Hepatic stellate cell (primary cell): ENCODE results near the gene HHLA2.
"Not testable (repeated sequence)": the region's sequence is repeated elsewhere in the genome, so short reads cannot be mapped to it uniquely, and the experiment has no call there.

Experiments used
- DNase-seq: peaks from one replicate; pipeline ENCODE4 v3.0.0; 2011; ENCODE audit warnings: low spot score

Gene HHLA2

DNA sequence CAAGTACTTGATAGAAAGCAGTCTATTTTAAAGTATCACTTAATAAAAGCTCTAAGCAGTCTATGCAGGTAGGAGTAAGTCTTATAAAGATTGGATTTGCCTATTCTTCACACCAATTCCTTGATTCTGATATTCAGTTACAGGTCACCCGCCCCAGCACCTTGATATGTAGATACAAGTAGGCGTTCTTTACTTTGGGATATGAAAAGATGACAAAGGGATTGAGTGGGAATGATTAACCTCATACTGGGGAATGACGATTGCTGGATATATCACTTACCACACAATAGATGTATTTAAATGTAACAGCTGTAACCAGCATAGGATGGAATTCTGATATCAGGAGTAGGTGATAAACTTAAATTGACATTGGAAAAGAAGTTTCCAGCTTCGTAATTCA is 47.1 kb downstream of the HHLA2 start:
- no peak for DNase-seq

DNA sequence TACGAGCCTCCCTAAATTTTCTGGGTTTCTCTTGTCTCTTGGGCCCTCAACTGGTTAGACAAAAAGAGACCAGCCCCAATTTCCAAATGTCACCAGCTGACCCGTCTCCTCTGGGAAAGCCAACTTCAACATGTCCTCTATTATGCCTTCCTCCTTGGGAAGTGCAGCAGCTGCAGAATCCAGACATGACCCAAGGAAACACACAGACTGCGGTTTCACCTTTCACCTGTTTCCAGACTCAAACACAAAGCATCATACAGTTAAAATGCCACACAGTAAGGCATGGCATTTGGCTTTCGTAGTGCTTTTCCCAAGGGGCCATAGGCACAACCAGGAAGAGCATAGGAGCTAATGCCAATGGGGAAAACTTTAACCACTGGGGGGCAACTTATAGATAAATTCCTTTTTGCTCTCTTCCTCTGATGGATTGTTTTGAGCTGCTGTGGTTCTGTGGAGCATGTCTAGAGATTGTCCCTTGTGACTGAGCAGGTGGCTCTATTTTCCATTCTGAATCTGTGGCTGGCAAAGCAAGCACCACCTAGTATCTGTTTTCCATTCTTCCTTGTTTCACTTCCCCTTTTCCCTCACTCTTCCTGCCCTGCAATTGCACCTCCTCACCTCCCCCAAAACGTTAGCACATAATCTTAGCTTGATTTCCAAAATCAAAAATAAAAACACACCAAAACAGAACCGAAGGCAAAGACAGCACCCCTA is 49.3 kb downstream of the HHLA2 start:
- no peak for DNase-seq

DNA sequence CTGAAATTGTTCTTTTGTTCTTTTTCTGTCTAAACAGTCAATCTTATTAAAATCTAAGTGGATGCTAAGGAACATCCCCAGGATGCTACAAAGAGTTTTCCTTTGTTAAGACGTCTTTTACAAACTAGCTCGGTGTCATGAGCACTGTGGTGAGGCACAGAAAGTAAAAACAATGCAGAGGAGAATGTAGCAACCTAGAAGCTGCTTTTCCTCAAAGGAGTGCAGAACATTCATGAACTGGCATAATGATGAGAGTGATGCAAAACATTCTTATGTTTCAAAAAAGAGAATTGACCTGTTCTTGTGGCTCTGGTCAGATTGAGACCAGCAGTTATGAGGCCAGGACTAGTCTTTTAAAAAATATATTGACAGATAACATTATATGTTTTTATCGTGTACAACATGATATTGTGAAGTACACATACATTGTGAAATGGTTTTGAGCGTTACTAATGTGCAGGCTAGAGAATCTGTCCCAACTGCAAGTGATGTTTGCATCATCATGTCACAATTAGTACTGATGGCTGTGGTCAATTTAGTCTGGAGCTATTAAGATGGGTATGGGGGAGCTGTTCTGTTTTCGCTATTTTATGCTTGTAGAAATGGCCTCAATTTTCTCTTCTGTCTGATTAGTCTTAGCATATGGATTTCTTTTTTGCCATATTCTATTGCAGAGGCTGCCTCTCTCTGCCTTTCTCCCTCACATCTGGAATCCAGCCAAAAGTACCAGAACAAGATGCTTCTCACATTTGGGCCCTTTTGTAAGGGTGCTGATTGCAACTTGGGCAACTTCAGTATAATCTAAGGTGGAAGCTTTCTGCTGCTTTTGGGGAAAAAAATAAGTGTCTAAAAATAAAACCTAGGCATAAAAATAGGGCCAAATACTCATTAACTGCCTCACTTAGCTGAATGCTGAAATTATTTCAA is 50.2 kb downstream of the HHLA2 start:
- DNase-seq: no peak

DNA sequence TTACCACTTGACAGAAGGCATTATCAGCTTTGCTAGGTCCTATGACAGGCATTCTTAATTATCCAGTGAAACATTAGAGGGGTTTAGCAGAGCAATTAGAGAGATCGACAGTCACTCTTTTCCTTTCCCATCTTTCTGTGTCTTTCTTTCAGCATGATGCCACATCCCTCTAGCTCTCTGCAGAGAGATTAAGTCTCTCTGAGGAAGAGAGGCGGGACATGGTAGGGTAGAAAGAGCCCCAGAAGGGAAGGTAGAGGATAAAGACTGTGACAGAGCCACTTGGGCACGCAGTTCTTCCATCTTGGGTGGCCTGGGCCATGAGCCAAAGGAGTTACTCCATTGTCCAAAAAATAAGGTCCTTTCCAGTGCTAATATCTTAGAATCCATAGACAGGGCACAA is 55.8 kb downstream of the HHLA2 start:
- DNase-seq: no peak

DNA sequence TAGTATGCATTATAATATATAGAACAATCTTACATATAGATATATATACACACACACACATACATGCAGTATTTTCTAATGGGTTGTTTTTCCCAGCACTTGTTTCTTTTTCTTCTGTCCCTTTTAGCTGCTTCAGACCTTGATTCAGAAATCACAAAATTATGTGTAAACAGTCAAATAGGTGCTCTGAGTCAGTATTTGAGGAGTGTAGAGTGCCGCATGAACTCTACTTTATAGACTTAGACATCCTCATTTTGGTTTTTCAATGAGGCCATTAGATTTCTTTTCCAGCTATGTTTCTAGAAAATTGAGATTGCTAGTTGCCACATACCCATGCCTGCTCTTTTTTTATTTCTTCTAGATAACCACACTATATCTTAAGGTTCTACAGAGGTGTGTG is 58.2 kb downstream of the HHLA2 start:
- no peak for DNase-seq

DNA sequence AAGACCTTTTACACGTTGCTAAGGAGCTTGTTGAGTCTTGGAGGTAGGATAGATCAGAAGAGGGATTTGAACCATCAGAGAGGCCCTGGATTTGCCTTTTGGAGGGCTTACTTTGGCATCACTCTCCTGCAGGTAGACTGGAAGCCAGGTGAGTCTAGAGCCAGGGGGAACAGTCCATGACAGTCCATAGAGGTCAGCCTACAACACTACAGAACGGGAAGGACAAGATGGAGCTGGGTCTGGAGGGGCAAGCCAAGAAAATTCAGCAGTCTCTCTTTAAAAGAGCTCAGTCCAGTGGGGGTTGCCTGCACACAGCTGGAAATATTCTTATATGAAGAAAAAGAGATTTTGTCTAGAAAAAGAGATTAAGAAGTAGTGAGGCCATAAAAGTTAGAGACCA is 60.7 kb downstream of the HHLA2 start:
- DNase-seq: no peak

DNA sequence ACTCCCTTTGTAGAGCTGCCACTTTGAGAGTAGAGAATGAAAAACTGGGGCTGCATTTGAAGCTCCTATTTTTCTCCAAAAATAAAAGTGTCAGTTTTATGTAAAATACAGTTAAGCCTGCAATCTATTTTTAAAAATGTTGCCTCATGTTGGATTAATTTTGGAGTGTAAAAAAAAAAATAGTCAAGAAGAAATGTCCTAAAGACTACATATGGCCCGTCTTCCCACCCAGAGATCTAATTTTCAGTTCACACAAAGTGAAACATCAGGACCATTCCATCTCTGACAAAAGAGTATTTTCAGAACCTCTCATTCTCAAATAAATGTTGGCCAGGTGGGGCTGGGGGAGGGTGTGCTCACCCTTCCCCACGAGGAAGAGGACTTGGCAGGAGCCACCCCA is 62.7 kb downstream of the HHLA2 start:
- DNase-seq: no peak

DNA sequence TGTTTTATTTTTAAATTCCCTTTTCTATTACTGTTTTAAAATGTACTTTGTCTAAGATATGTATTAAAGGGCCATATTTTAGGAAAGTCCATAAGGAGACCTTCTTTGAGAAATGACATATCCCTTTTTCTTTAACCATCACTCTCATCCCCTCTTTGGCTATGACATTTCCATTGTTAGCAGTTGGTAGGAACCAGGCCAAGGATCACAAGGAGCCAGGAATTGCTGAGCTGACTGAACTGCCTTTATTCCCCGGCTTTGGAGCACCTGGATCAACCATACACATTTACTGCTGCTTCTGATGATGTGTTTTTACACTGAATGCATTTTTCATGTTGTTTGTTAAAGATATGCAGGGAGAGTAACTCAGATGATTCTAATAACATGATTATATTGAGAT is 79.7 kb downstream of the HHLA2 start:
- DNase-seq: no peak

DNA sequence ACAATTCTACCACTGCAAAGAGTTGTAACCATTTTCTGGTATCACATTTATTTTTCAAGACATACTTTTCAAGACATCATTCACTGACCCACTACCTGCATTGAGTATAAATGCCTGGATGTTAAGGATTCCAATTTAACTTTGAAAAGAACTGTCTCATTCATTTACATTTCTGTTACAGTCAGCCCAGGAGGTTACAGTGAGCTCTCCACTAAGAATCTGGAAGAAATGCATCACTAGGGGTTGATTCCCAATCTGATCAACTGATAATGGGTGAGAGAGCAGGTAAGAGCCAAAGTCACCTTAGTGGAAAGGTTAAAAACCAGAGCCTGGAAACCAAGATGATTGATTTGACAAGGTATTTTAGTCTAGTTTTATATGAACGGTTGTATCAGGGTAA is 81.0 kb downstream of the HHLA2 start:
- no peak for DNase-seq

DNA sequence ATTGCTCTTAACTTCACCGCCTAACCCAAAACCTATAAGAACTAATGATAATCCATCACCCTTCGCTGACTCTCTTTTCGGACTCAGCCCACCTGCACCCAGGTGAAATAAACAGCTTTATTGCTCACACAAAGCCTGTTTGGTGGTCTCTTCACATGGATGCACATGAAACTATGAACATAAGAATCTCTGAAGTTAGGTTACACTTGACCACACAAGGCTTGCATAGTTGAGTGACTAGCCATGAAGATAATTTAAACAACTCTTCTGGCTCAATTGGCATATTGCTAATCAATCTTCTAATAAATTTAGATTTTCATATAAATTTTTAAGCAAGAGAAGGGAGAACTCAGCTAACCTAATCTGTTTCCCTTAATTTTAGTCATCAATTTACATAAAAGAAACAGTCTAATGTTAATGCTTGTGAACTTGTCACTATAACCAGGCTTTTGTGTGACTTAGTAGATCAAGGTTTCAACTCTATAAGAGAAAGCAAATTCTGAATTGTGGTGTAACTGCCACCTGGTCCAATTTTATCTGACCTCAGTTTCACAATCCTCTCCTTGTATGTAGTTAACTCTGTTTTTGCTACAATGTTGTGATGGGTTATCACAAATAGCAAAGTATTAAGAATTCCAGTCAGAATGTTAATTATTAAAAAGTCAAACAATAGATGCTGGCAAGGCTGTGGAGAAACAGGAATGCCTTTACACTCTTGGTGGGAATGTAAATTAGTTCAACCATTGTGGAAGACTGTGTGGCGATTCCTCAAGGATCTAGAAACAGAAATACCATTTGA is 82.0 kb downstream of the HHLA2 start:
- DNase-seq: no peak

DNA sequence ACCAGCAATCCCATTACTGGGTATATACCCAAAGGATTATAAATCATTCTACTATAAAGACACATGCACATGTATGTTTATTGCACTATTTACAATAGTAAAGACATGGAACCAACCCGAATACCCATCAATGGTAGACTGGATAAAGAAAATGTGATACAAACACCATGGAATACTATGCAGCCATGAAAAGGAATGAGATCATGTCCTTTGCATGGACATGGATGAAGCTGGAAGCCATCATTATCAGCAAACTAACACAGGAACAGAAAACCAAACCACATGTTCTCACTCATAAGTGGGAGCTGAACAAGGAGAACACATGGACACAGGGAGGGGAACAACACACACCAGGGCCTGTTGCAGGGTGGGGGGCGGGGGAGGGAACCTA is 82.6 kb downstream of the HHLA2 start:
- not testable (repeated sequence) for DNase-seq

DNA sequence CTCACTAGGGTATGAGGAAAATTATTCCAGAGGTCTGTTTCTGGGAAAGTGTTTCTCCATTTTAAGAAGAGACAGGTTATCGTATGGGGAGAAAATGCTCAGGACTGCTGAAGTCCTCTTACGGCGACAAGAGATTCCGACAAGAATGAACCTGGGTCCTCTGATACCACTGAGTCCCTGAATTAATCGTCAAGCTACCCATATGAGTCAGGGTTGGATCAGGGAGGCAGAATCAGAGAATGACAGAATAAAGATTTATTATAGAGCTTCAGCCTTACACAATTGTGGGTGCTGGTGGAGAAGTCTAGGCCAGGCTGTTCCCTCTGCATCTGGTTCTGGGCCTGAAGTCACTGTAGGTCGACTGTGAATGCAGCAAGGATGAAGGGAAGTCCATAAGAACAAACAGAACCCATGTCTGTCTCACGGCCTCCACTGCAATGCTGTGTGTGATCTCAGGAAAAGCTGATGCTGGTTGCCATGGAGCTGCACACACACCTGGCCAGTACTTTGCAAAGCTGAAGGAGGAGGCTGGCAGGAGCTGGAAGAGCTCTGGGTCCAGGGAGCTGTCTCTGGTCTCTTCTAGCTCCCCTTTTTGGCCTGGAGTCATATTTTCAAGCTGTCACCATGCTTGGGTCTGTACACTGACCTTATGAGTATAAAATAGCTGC is 83.9 kb downstream of the HHLA2 start:
- no peak for DNase-seq

DNA sequence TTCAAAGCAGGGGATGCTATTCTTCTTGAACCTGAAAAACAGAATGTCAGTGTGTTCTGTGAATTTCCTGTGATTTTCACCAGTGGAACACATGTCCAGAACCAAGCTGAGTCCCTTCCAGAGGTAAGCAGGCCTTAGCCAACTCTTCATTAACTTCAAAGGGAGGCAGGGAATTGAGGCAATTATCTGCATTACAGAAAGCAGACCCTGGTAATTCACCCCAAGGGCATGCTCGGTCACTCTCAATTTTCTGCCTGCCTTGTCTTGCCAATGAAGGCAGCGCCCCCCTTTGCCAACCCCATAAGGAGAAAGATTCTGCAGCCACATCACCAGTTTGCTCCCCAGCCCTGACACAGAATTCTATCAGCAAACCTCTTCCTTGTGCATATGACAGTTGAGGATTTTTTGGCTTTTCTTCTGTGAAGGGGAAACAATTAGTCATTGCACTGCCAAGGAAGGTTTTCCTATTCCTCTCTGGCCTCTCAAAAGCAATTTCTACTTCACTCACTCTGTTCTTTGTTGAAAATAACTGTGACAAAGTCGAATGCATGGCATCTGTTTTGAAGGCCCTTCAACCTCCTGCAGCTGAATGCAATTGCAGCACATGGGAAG is 85.3 kb downstream of the HHLA2 start:
- no peak for DNase-seq

DNA sequence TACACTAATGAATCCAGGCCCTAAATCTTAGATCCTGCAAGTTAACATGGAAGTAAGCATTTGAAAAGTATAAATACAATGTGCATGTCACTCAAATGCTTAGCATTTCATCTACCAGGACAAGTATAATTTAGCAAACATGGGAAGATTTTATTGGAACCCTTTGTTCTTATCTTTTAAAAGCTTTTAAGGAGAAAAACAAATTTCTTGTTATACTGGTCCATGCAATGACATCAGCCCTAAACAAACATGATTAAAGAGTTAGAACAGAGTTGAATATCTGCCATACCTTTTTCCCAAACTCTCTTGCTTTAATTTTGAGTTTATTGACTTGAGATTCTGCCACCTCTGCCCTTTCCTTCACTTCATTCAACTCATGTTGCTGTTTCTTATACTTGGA is 87.0 kb downstream of the HHLA2 start:
- DNase-seq: no peak

DNA sequence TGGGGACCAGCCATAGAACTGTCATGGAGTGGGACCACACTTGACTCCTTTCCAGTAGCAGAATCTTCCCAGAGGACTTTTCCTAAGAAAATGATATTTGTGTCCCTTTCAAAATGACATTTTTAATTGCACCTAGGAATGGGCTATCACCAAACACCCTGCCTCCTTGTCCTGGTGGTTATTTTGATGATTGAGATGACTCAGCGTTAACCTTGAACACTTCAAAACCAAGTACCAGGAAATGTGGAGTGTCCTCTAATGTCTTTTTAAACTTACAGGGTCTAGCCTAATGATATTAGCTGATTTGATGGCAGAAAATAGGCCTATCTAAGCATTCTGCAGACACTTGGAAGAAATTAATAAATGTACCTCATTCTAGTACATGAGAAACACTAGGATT is 90.7 kb downstream of the HHLA2 start:
- no peak for DNase-seq

DNA sequence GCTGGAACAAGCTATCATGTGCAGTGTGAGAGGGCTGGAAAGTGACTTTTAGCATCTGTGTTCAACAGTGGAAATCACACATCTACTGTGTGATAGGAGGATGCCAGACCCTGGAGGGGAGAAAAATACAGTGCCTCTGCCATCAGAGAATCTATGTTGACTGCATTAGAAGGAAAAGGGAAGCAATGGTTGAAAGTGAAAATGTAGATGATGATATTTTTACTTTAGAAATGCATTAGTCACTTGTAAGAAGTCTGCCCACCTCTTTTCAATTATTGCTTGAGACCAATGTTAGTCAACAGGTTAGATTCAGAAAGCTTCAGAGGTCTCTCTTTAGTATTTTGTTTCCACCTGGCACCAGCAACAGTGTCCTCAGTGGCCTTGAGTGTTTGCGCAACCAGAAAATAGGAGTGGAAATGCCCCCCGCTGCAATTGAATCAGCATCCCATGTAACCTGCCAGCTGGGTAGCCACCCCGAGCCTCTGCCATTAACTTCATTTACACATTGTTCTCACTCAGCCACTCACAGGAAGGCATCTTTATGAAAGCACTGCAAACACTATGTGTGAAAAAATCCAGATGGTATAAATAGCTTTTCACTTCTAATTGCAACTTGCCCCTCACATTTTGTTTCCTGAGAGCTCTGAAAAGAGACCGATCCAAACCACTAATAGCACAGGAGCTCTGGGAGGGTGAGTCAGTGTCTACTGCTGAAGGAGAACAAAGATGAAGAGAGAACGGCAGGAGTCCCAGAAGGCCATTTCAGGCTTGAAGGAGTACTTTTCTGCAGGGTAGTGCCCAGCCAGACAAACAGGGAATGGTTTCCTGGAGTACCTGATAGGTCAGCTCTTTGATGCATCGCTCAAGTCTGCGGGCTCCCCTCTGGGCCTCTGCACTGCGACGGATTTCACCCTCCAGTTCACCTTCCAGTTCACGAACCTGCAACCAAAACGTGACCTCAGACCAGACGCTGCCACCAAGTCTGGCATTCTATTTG is 92.1 kb downstream of the HHLA2 start:
- no peak for DNase-seq

DNA sequence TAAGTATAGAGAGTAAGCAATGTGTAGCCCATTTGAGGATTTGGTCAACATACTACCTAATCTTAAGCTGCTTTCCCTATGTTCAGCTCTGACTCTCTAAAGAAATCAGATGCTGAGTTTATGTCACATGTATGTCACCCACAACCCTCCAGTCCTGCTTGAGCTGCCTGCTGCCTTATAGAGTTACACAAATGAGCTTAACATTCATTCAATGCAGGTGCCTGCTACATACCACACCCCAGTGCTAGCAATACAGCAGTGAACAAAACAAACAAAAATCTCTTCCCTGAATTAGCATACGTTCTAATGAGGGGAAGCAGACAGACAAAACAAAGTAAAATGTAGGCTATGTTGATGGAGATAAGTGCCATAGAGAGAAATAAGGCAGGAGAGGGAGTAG is 93.0 kb downstream of the HHLA2 start:
- DNase-seq: no peak

DNA sequence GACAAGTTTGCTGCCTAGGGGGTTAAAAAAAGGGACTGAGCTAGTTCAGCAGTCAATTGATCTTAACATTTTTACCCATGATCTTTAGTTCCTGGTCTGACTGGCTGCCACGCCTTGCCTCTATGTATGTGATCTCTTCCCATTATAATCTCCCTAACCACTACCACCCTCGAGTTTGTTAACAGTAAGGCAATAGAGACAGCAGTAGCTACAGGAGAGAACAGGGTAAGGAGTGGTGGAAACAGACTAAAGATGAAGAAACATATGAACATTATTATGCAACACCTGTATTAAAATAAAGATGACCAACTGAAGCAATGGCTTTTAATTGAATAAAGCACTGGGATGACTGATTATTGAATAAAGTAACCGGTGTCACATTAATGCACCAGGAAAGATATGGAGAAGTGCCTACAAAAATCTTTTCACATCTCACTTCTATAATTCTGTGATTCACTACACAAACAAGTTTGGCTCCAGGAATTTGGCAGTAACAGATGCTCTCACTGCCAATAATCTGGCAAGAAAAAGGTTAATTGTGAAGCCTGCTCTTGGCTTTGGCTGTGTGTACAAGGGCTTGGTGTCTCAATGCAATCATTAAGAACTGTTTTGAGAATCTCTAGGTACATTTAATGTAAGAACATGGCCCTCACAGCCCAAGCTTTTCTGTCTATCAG is 95.7 kb downstream of the HHLA2 start:
- no peak for DNase-seq

DNA sequence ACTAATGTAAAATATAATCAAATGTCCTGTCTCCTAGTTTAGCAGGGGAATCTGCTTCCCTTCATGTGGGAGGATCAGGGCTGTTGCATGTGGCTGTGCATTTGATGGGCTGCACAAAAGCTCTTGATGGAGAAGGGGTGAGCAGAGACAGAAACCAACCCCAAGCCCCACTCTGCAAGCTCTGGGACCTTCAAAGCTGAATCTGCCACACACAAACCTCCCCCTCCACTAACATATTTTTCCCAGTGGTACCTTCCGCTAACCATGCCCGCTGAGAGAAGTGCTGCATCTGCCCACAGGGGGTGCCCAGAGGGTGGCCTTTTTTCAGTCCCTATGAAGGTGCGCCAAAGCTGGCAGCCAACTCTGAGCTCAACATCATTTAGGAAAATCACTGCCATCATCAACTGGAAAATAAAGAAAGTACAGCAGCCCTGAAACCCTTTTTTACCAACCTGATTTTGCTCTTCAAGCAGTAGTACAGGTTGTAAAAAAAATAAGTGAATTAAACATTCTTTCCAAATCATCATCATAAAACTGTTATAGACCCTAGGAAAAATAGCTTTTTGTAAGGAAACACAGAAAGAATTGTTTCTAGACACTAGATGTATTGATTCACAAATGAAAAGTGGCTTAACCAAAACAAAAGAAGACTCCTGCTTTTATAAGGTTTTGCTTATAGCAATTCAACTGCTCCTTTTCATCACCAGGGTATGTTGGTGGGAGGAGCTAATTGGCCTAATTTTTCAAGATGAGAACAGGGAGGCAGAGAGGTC is 97.0 kb downstream of the HHLA2 start:
- DNase-seq: no peak
